BE2C (cell line): ENCODE data around the gene RPRML.

Source experiments
- DNase-seq: peaks from one replicate; pipeline ENCODE4 v3.0.0-alpha.2; 2020
- H3K27me3 ChIP-seq: fragments of 250-450 bp; sonication (Bioruptor Pico); 2 replicates; pipeline ENCODE4 v1.5.1; 2020; ENCODE audit warnings: mild to moderate bottlenecking
- H3K36me3 ChIP-seq: fragments of 250-450 bp; sonication (Bioruptor Pico); 2 replicates; pipeline ENCODE4 v1.5.1; 2020; ENCODE audit warnings: mild to moderate bottlenecking
- H3K4me1 ChIP-seq: fragments of 250-450 bp; sonication (Bioruptor Pico); 2 replicates; pipeline ENCODE4 v1.5.1; 2020
- H3K4me3 ChIP-seq: 2 replicates; pipeline ENCODE4 v1.5.1; 2011; ENCODE audit warnings: low read depth, low read length
- H3K9me3 ChIP-seq: fragments of 250-450 bp; sonication (Bioruptor Pico); 2 replicates; pipeline ENCODE4 v1.5.1; 2020
- TF ChIP-seq, protein P1 (sequence below): IDR thresholded peaks from 2 replicates; pipeline ENCODE4 v1.5.1; 2012; ENCODE audit warnings: mild to moderate bottlenecking, low read depth, low read length

The RPRML gene

DNA sequence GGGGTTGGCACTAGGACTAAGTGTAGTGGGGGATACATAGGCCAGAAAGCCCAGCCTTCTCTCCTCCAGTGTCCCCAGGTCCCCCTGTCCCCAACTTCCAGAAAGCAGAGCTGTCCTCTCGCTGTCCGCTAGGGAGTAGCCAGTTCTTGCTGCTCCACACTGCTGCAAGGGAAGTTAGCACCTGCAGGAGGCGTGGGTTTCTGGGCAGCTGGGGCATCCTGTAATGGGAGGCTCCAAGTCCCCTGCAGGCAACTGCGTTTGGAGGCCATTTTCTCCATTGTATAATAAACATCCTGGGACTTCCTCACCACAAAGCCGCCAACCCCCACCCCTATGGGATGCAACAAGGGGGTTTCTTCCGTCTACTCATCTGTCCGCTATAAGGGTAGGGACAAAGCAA lies 1.7 kb downstream of the RPRML start:
- H3K36me3 ChIP-seq, result no peaks in the 10 kb centered on the region
- peak; percentile 84 for DNase-seq
- H3K4me1 ChIP-seq, result peaks cover 3% of the 10 kb centered on the region; the same call in 1 of the 2 replicates
- H3K4me3 ChIP-seq, result peak overlapping the region; percentile 61
- no peaks in the 10 kb centered on the region for H3K9me3 ChIP-seq
- H3K27me3 ChIP-seq, result peaks cover 20% of the 10 kb centered on the region
- TF ChIP-seq, protein P1, sequence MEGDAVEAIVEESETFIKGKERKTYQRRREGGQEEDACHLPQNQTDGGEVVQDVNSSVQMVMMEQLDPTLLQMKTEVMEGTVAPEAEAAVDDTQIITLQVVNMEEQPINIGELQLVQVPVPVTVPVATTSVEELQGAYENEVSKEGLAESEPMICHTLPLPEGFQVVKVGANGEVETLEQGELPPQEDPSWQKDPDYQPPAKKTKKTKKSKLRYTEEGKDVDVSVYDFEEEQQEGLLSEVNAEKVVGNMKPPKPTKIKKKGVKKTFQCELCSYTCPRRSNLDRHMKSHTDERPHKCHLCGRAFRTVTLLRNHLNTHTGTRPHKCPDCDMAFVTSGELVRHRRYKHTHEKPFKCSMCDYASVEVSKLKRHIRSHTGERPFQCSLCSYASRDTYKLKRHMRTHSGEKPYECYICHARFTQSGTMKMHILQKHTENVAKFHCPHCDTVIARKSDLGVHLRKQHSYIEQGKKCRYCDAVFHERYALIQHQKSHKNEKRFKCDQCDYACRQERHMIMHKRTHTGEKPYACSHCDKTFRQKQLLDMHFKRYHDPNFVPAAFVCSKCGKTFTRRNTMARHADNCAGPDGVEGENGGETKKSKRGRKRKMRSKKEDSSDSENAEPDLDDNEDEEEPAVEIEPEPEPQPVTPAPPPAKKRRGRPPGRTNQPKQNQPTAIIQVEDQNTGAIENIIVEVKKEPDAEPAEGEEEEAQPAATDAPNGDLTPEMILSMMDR, result peak; percentile 74

DNA sequence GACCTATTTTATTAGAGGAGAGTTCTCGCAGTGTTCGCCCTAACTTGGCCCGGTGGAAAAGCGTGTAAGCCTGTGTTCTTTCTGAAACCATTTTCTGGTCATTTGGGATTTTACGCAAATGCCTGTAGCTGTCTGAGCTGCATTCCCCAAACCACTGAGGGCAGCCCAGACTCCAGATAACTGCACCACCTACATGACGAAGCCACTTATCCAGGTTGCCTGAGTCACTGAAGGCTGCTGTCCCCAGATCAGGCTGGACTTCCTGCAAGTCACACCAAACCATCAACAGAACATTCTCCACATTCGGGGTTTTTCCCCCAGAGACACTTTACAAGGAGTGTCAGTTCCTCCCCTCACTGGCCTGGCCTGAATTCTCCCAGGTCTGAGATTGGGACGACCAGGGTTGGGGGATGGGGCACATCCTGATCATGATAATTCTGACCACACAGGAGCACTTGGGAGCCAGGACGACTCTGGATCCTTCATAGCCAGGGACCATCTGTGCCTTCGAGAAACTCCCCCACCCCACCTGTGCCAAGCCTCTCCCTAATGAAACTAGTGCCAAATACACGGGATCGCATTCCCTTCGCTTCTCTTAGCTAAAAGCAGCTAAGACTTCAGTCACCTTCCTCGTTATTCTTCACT lies 2.3 kb downstream of the RPRML start:
- TF ChIP-seq, protein P1, result no peak
- no peaks in the 10 kb centered on the region for H3K36me3 ChIP-seq
- H3K9me3 ChIP-seq, result no peaks in the 10 kb centered on the region
- peaks cover 3% of the 10 kb centered on the region; the same call in 1 of the 2 replicates for H3K4me1 ChIP-seq
- no peak for DNase-seq
- no peak overlapping the region for H3K4me3 ChIP-seq
- H3K27me3 ChIP-seq, result peaks cover 20% of the 10 kb centered on the region

DNA sequence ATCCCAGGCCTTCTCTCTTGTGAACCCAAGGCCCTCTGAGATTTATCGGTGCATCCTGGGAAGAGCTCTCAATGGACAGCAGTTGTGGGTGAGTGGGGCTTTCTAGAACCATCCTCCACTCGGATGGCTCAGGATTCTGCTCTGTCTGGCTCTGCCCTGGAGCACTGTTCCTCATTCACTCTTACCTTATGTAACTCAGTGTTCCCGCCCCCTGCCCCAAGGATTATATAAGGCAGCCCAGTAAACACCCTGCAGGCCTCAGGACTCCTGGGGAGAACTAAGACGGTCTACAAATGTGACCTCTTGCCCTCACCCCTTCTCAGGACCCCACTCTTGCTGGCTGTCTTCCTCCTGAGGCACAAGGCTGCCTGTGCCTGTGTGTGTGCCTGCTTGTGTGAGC lies 3.8 kb downstream of the RPRML start:
- no peak for DNase-seq
- Histone ChIP-seq H3K27me3 (peaks cover 20% of the 10 kb centered on the region), H3K36me3 (no peaks in the 10 kb centered on the region), H3K9me3 (no peaks in the 10 kb centered on the region), H3K4me1 (peaks cover 3% of the 10 kb centered on the region; the same call in 1 of the 2 replicates), H3K4me3 (no peak overlapping the region)
- TF ChIP-seq, protein P1, result no peak

DNA sequence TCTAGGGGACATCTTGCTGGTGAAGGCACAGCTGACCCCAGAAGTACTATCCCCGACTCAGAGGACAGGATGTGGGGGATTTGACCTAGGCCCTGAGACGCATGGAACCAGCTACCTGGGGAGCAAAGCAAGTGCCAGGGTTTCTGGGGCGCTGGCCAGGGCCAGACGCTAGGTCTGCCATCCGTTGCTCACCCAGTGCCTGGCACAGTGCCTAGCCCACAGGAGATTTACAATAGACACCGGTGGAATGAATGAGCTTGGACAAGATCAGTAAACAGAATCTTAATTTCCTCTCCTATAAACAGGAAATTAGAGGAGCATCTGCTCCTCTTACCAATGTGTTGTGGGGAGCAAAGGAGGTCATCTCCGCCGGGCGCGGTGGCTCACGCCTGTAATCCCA lies 5.0 kb downstream of the RPRML start:
- Histone ChIP-seq H3K4me1 (peaks cover 3% of the 10 kb centered on the region; the same call in 1 of the 2 replicates), H3K9me3 (no peaks in the 10 kb centered on the region), H3K4me3 (no peak overlapping the region), H3K36me3 (no peaks in the 10 kb centered on the region), H3K27me3 (peaks cover 13% of the 10 kb centered on the region)
- DNase-seq, result no peak
- TF ChIP-seq, protein P1, result no peak

DNA sequence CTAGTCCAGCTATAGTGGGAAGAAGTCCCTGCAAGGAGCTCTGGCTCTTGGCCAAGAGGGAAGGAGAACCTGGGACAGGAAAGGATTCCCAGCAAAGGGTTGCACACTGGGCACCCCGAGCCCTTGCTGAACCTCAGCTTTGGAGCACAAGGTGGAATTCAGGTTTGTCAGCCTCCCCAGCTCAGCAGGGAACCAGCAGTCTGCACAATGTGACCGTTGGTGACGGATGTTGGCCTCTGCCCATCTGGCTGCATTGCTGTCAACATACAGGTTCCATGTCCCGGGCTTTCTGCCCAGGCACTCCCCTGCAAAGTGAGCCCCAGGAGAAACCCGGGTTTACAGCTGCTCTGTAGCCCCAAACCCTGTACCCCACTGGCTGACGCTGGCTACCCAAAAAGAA lies 6.7 kb downstream of the RPRML start:
- DNase-seq, result no peak
- no peaks in the 10 kb centered on the region for H3K27me3 ChIP-seq
- TF ChIP-seq, protein P1, result no peak

DNA sequence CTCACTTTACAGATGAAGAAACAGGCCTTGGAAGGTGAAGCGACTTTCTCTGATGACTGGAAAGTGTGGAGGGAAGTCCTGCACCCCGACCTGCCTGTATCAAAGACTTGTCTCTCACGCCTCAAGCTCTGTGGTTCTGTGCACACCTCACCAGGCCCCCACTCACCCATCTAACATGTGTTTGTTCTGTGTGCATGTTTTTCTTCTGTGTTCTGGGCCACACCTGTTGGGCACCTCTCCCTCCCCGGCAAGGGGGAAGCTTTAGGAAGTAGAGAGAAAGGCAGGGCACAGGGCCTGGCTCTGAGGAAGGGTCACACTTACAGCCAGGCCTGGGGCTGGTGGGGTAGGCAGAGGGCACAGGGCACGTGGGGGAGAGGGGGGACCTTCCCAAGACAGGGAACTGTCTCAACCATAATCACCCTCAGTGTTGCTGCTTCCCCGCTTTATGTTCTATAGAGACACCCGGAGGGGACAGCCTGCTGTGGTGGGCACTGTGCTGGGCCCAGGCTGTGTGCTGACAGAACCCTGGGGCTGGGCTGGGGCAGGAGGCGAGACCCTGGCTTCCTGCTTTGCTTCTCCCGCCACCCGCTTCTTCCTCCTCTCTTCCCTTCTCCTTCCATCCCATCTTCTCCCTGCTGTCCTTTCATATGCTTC lies 7.3 kb downstream of the RPRML start:
- Histone ChIP-seq H3K4me3 (no peak overlapping the region), H3K9me3 (no peaks in the 10 kb centered on the region), H3K36me3 (no peaks in the 10 kb centered on the region), H3K4me1 (no peaks in the 10 kb centered on the region), H3K27me3 (peaks cover 4% of the 10 kb centered on the region)
- TF ChIP-seq, protein P1, result no peak
- no peak for DNase-seq

More for the DNA sequence above, 6.7 kb downstream of the RPRML start:
- Histone ChIP-seq H3K36me3 (no peaks in the 10 kb centered on the region), H3K9me3 (no peaks in the 10 kb centered on the region), H3K4me3 (no peak overlapping the region), H3K4me1 (no peaks in the 10 kb centered on the region)
